Measurements from ENCODE around the gene FCN1.

DNA sequence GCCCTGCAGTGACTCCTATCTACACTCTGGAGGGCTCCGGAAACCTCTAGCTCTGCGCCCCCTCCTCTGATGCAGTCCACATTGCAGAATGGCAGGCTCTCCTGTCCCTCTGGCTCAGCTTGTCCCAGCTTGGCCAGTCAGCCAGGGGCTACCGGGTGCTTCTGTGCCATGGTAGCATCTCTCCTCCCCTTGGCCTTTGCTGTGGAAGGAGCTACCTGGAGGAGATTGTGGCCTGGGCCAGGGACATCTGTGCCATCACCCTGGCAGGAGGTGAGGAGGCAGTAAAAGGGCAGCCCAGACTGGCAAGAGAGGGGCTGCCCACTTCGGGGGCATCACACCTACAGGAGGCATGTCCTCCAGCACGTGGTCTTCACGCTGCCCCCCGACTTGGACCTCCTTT is 38.1 kb upstream of the FCN1 start:
- TF ChIP-seq, protein P1, sequence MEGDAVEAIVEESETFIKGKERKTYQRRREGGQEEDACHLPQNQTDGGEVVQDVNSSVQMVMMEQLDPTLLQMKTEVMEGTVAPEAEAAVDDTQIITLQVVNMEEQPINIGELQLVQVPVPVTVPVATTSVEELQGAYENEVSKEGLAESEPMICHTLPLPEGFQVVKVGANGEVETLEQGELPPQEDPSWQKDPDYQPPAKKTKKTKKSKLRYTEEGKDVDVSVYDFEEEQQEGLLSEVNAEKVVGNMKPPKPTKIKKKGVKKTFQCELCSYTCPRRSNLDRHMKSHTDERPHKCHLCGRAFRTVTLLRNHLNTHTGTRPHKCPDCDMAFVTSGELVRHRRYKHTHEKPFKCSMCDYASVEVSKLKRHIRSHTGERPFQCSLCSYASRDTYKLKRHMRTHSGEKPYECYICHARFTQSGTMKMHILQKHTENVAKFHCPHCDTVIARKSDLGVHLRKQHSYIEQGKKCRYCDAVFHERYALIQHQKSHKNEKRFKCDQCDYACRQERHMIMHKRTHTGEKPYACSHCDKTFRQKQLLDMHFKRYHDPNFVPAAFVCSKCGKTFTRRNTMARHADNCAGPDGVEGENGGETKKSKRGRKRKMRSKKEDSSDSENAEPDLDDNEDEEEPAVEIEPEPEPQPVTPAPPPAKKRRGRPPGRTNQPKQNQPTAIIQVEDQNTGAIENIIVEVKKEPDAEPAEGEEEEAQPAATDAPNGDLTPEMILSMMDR (conservative IDR thresholded peaks at IDR 0.05; ENCODE audit: low read length): no peak
- TF ChIP-seq EZH2phosphoT487 (IDR thresholded peaks at IDR 0.05; ENCODE audit: borderline replicate concordance): no peak

Measured in Loucy (cell line).